Keratinocyte (primary cell): ENCODE data around the gene RET. TPM values are rescaled to one million over a fixed set of nuclear protein-coding genes. Genes with fewer than 3 reads are reported as not detected.
A peak's percentile ranks its signal among the peaks of the same experiment; 100 is the strongest.

Experiments
- DNase-seq: peaks from one replicate; pipeline ENCODE4 v3.0.0-alpha.2; 2011; ENCODE audit warnings: low read depth, missing footprints, low spot score
- FAIRE-seq: peaks from 2 replicates; lab custom pipeline; 2011; peaks lifted over from hg19 to GRCh38; lab: Jason Lieb, UNC
- H2AFZ ChIP-seq: 2 replicates; pipeline ENCODE4 v1.6.0; 2012; ENCODE audit warnings: low read length, control low read depth, inconsistent platforms; ENCODE audit not compliant: control insufficient read depth
- H3K27ac ChIP-seq: 2 replicates; pipeline ENCODE4 v1.5.1; 2011; ENCODE audit warnings: low read length; ENCODE audit not compliant: control insufficient read depth, insufficient read depth
- H3K27me3 ChIP-seq: 3 replicates; pipeline ENCODE4 v1.6.0; 2011; ENCODE audit warnings: low read length; ENCODE audit not compliant: control insufficient read depth, insufficient read depth; ENCODE audit errors: extremely low read depth
- H3K36me3 ChIP-seq, 2 experiments: 2 replicates in 1 of 2; 3 replicates in 1 of 2; pipeline ENCODE4 v1.5.1; 2011; ENCODE audit warnings: low read length in 2 of 2, mild to moderate bottlenecking in 1 of 2; ENCODE audit not compliant: control insufficient read depth in 2 of 2, insufficient read depth in 2 of 2; ENCODE audit errors: extremely low read depth in 1 of 2
- H3K4me1 ChIP-seq: 3 replicates; pipeline ENCODE4 v1.5.1; 2011; ENCODE audit warnings: low read length; ENCODE audit not compliant: control insufficient read depth, insufficient read depth; ENCODE audit errors: extremely low read depth
- H3K4me2 ChIP-seq: 3 replicates; pipeline ENCODE4 v1.6.0; 2011; ENCODE audit warnings: low read depth, low read length; ENCODE audit not compliant: control insufficient read depth, insufficient read depth; ENCODE audit errors: extremely low read depth
- H3K4me3 ChIP-seq, 3 experiments: fragments of 200-600 bp in 1 of 3; sonication (generic) in 1 of 3; 2 replicates in 2 of 3; 3 replicates in 1 of 3; pipeline ENCODE4 v1.5.1; 2011 to 2016; ENCODE audit warnings: low read length in 3 of 3, mild to moderate bottlenecking in 3 of 3, control low read depth in 2 of 3, inconsistent platforms in 1 of 3, low read depth in 1 of 3, mixed read lengths in 1 of 3, mixed run types in 1 of 3, moderate library complexity in 1 of 3; ENCODE audit not compliant: control insufficient read depth in 2 of 3, insufficient read depth in 2 of 3; ENCODE audit errors: extremely low read depth in 1 of 3
- H3K79me2 ChIP-seq: 2 replicates; pipeline ENCODE4 v1.6.0; 2012; ENCODE audit warnings: low read length; ENCODE audit not compliant: control insufficient read depth, insufficient read depth
- H3K9ac ChIP-seq: 3 replicates; pipeline ENCODE4 v1.6.0; 2011; ENCODE audit warnings: low read length; ENCODE audit not compliant: control insufficient read depth, insufficient read depth; ENCODE audit errors: extremely low read depth
- H3K9me1 ChIP-seq: 3 replicates; pipeline ENCODE4 v1.6.0; 2011; ENCODE audit warnings: low read length; ENCODE audit not compliant: control insufficient read depth, insufficient read depth; ENCODE audit errors: extremely low read depth
- H3K9me3 ChIP-seq: 2 replicates; pipeline ENCODE4 v1.5.1; 2012; ENCODE audit warnings: low read depth, low read length; ENCODE audit not compliant: control insufficient read depth
- H4K20me1 ChIP-seq: 3 replicates; pipeline ENCODE4 v1.6.0; 2011; ENCODE audit warnings: low read length; ENCODE audit not compliant: control insufficient read depth, insufficient read depth; ENCODE audit errors: extremely low read depth
- CTCF ChIP-seq, 3 experiments: IDR thresholded peaks in 1 of 3; conservative IDR thresholded peaks in 1 of 3; optimal IDR thresholded peaks in 1 of 3; 2 replicates in 2 of 3; 3 replicates in 1 of 3; pipeline versions ENCODE3 to v1.5.1; 2011; ENCODE audit warnings: low read length in 3 of 3, mild to moderate bottlenecking in 3 of 3, moderate library complexity in 2 of 3, control low read depth in 1 of 3, inconsistent platforms in 1 of 3; ENCODE audit not compliant: insufficient read depth in 2 of 3; ENCODE audit errors: extremely low read depth in 1 of 3
- EZH2 ChIP-seq: IDR thresholded peaks from one replicate; pipeline ENCODE4 v1.6.1; 2012; ENCODE audit warnings: inconsistent platforms, mild to moderate bottlenecking, low read length, moderate library complexity
- dilution Hi-C: fragments of 300-500 bp; cut with MboI; formaldehyde crosslinking; loops from one replicate; pipeline ENCODE4 v1.7.0; 2020; ENCODE audit warnings: low sequenced_read_pairs; ENCODE audit not compliant: extremely low pct_ligation_motif_present
- polyA plus RNA-seq, 5 experiments: library from polyadenylated mRNA; depleted of rRNA in 3 of 5; stranded (reverse) in 3 of 5; stranded (forward) in 1 of 5; unstranded in 1 of 5; fragments of >200 nt; gene quantifications; 1 replicate in 1 of 5; 2 replicates in 3 of 5; 3 replicates in 1 of 5; pipeline versions ENCODE4 v1.2.1 to v1.2.3, GENCODE V29; 2011 to 2012; ENCODE audit warnings: missing spikeins in 2 of 5, low read depth in 1 of 5, low replicate concordance in 1 of 5

RET gene
- polyA plus RNA-seq, 1 donor (not counting 4 experiments of a cell fraction or from before 2014, with no cell fraction given), result 0.21 TPM

- dilution Hi-C loops, result no loop called here
- H3K79me2 ChIP-seq, result no peaks in the 10 kb centered on the region
- peak overlapping the region; percentile 53 for H3K4me2 ChIP-seq
- H3K27me3 ChIP-seq, result no peaks in the 10 kb centered on the region
- H3K9me1 ChIP-seq, result no peaks in the 10 kb centered on the region
- peak overlapping the region; percentile 76 for H2AFZ ChIP-seq
- peak overlapping the region; percentile 38 for H3K9ac ChIP-seq
- peak overlapping the region; percentile 60 for H3K27ac ChIP-seq
- no peaks in the 10 kb centered on the region for H3K36me3 ChIP-seq
- peak; percentile 54 for DNase-seq
- TF ChIP-seq EZH2, result no peak
- TF ChIP-seq CTCF (optimal IDR thresholded peaks at IDR 0.05 in 1 of 3, IDR thresholded peaks at IDR 0.05 in 1 of 3, conservative IDR thresholded peaks at IDR 0.05 in 1 of 3; ENCODE audit: extremely low read depth in 1 of 3, insufficient read depth in 2 of 3, low read length in 3 of 3), result no peak
- peak; percentile 90 for FAIRE-seq
- peaks cover 27% of the 10 kb centered on the region for H3K4me1 ChIP-seq
- no peaks in the 10 kb centered on the region for H3K9me3 ChIP-seq
- H3K4me3 ChIP-seq, result no peak overlapping the region
- no peaks in the 10 kb centered on the region for H4K20me1 ChIP-seq
Measured at GRCh38 chr10:43128958-43129706, 52.3 kb downstream of the RET start.

- TF ChIP-seq EZH2 (no peak), CTCF (optimal IDR thresholded peaks at IDR 0.05 in 1 of 3, IDR thresholded peaks at IDR 0.05 in 1 of 3, conservative IDR thresholded peaks at IDR 0.05 in 1 of 3; ENCODE audit: extremely low read depth in 1 of 3, insufficient read depth in 2 of 3, low read length in 3 of 3) (no peak)
- no peaks in the 10 kb centered on the region for H3K27me3 ChIP-seq
- H3K4me1 ChIP-seq, result peaks cover 27% of the 10 kb centered on the region
- H3K36me3 ChIP-seq, result no peaks in the 10 kb centered on the region
- peak overlapping the region; percentile 22 for H3K4me2 ChIP-seq
- peak overlapping the region; percentile 54 for H3K27ac ChIP-seq
- dilution Hi-C loops, result no loop called here
- no peaks in the 10 kb centered on the region for H3K9me1 ChIP-seq
- peak overlapping the region; percentile 24 for H3K9ac ChIP-seq
- H3K79me2 ChIP-seq, result no peaks in the 10 kb centered on the region
- no peaks in the 10 kb centered on the region for H4K20me1 ChIP-seq
- FAIRE-seq (peak; percentile 83), DNase-seq (peak; percentile 92)
- H2AFZ ChIP-seq, result peak overlapping the region; percentile 55
- no peaks in the 10 kb centered on the region for H3K9me3 ChIP-seq
- H3K4me3 ChIP-seq, result no peak overlapping the region
Measured at GRCh38 chr10:43130770-43131171, 53.9 kb downstream of the RET start.
